Neural crest cell (in vitro differentiated cells): ENCODE results near the gene DAB2IP. TPM values are rescaled to one million over a fixed set of nuclear protein-coding genes. Genes with fewer than 3 reads are reported as not detected.

Experiments
- DNase-seq: peaks from one replicate; pipeline ENCODE4 v3.0.0; 2021; ENCODE audit warnings: low read depth, mixed read lengths, low spot score
- H3K27ac Mint-ChIP-seq: one replicate; pipeline ENCODE4 v1.8.0; 2021; ENCODE audit warnings: mild to moderate bottlenecking, mixed read lengths; ENCODE audit not compliant: unreplicated experiment
- H3K27me3 Mint-ChIP-seq: 2 replicates; pipeline ENCODE4 v1.8.0; 2021; ENCODE audit warnings: low read depth, mild to moderate bottlenecking, mixed read lengths
- H3K36me3 Mint-ChIP-seq: 2 replicates; pipeline ENCODE4 v1.8.0; 2021; ENCODE audit warnings: low read depth, mild to moderate bottlenecking, mixed read lengths
- H3K4me1 Mint-ChIP-seq: 2 replicates; pipeline ENCODE4 v1.8.0; 2021; ENCODE audit warnings: mixed read lengths
- H3K4me3 Mint-ChIP-seq: one replicate; pipeline ENCODE4 v1.8.0; 2021; ENCODE audit warnings: mild to moderate bottlenecking, mixed read lengths
- H3K9me3 Mint-ChIP-seq: 2 replicates; pipeline ENCODE4 v1.8.0; 2021; ENCODE audit warnings: mixed read lengths
- CTCF ChIP-seq: fragments of 200-600 bp; sonication (generic); conservative IDR thresholded peaks from 2 replicates; pipeline ENCODE4 v1.5.0; 2021; ENCODE audit warnings: antibody characterized with exemption, mild to moderate bottlenecking
- total RNA-seq: library from RNA; stranded (reverse); gene quantifications from 2 replicates; pipeline ENCODE4 v1.2.1, GENCODE V29; 2021

The DAB2IP gene
- total RNA-seq, 1 donor from 2014 or later = 48.3 TPM

GRCh38 chr9:121701736-121702261, 50.4 kb downstream of the DAB2IP start:
- Mint-ChIP-seq H3K27ac (peak overlapping the region; percentile 47), H3K9me3 (no peaks in the 10 kb centered on the region), H3K4me1 (peaks cover 40% of the 10 kb centered on the region), H3K4me3 (peak overlapping the region; percentile 89), H3K36me3 (no peaks in the 10 kb centered on the region), H3K27me3 (peaks cover 2% of the 10 kb centered on the region)
- no peak for DNase-seq
- TF ChIP-seq CTCF = no peak

GRCh38 chr9:121703014-121703734, 51.7 kb downstream of the DAB2IP start:
- TF ChIP-seq CTCF = peak; percentile 32
- H3K4me1 Mint-ChIP-seq = peaks cover 50% of the 10 kb centered on the region
- no peaks in the 10 kb centered on the region for H3K27me3 Mint-ChIP-seq
- H3K27ac Mint-ChIP-seq = no peak overlapping the region
- no peak overlapping the region for H3K4me3 Mint-ChIP-seq
- no peak for DNase-seq
- no peaks in the 10 kb centered on the region for H3K9me3 Mint-ChIP-seq
- H3K36me3 Mint-ChIP-seq = no peaks in the 10 kb centered on the region

DNA sequence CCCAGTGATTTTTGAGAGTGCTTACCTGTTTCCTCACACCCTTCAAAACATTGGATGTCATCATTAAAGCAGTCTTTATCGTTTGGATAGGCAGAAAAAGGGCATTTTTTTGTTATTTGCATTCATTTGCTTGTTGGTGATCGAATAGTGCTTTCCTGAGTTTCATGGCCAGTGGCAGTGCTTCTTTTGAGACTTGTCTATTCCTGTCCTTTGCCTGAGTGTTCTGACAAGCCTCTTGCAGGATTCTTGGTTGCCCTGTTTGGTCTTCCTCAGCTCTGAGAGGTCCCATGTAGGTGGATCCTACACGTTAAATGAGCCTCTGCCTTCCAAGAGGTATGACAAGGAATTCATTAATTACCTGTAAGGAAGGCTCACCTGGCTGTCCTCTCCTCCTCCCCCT, 52.8 kb downstream of the DAB2IP start:
- Mint-ChIP-seq H3K9me3 (no peaks in the 10 kb centered on the region), H3K4me3 (no peak overlapping the region), H3K27ac (no peak overlapping the region), H3K36me3 (no peaks in the 10 kb centered on the region), H3K4me1 (peaks cover 55% of the 10 kb centered on the region), H3K27me3 (no peaks in the 10 kb centered on the region)
- TF ChIP-seq CTCF = no peak
- DNase-seq = no peak

DNA sequence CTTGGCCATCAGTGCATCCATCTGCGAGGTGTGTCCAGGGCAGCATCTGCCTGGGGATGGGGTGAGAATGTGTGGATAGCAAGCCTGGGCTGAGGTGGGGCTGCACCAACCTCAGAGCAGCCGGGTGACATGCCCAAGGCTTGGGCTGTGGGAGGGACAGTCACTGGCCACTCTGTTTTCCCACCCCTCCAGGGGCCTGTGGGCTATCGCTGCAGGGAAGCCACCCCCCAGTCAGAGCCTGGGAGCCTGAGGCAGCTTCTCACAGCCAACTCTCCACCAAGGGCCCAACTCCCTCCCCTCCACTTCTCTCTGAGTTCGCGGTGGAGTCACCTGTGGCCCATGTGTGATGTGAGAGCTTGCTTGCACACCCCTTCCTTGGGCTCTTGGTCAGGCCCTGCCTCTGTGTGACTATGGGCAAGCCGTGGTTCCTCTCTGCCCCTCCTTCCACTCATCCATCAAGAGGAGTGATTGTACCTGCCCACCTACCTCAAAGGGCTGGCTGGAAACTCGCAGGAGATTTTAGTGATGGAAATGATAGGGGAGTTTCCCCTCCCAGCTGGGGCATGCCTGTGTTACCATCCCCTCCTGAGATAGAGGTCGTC, 54.8 kb downstream of the DAB2IP start:
- H3K4me3 Mint-ChIP-seq = no peak overlapping the region
- no peak for DNase-seq
- H3K36me3 Mint-ChIP-seq = no peaks in the 10 kb centered on the region
- no peak overlapping the region for H3K27ac Mint-ChIP-seq
- H3K4me1 Mint-ChIP-seq = peaks cover 42% of the 10 kb centered on the region
- no peak for TF ChIP-seq CTCF
- H3K27me3 Mint-ChIP-seq = no peaks in the 10 kb centered on the region
- H3K9me3 Mint-ChIP-seq = no peaks in the 10 kb centered on the region

GRCh38 chr9:121707477-121708424, 56.3 kb downstream of the DAB2IP start:
- Mint-ChIP-seq H3K4me1 (peaks cover 36% of the 10 kb centered on the region), H3K27me3 (no peaks in the 10 kb centered on the region), H3K4me3 (no peak overlapping the region), H3K9me3 (no peaks in the 10 kb centered on the region), H3K36me3 (no peaks in the 10 kb centered on the region), H3K27ac (no peak overlapping the region)
- TF ChIP-seq CTCF = no peak
- DNase-seq = no peak
